Measurements from ENCODE around the gene ACY1.

ACY1 gene

GRCh38 chr3:52010431-52010830 lies 27.1 kb downstream of the ACY1 start:
- no peak for DNase-seq

DNA sequence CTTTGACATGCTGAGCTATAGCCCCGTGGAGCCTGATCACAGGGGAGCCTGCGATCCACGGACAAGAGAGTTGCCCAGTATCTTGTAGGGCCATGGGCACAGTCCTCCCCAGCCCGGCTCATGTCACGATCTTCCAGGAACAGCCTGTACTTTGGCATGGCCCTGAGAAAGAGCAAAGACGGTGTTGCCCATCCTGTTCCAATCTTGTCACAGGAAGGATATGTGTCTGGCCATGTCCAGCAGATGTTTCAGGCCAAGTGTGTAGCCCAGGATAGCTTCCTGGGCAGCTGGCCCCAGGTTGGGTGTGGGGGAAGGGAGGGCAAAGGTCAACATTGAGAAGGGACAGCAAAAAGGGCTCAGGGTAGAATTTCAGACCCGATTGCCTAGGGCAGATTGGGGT lies 29.4 kb downstream of the ACY1 start:
- DNase-seq = no peak

GRCh38 chr3:52013802-52014598 lies 30.7 kb downstream of the ACY1 start:
- DNase-seq = no peak

- no peak for DNase-seq
Observed at GRCh38 chr3:52014613-52015012, 31.3 kb downstream of the ACY1 start.

DNA sequence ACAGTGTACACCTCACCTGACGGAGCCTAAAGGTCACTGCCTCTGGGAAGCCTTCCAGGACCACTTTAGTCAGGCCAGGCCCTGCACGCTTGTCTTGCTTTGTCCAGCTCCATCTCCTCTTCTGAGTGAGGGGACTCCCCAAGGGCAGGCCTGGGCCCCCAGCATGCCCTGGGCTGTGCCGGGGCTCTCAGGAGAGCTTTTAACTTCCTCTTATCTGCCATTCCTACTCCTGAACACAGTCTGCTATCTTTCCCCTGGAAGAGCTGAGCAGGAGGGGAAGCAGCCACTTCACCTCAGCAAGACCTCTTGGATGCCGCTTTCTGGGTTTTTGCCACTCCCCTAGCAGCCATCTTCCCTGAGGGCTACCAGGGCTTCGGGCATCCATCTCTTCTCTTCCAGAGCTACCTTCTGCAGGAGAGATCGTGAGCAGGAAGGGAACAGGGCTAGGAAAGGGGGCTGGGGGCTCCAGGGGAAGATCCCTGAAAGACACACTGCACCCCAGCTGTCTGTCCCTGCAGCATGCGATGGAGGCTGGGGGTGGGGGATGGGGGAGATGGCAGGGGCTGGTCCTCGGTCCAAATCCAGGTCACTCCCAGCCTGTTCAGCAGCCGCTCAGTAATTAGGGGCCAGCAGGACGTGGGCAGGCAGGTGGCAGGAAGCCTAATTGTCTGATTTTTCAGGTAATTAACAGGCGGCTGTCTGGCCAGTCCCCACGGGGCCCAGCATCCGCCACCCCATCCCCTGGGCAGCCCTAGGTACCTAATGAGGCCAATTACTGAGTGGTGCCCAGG lies 32.3 kb downstream of the ACY1 start:
- DNase-seq = no peak

- no peak for DNase-seq
Observed at GRCh38 chr3:52017586-52017985, 34.3 kb downstream of the ACY1 start.

DNA sequence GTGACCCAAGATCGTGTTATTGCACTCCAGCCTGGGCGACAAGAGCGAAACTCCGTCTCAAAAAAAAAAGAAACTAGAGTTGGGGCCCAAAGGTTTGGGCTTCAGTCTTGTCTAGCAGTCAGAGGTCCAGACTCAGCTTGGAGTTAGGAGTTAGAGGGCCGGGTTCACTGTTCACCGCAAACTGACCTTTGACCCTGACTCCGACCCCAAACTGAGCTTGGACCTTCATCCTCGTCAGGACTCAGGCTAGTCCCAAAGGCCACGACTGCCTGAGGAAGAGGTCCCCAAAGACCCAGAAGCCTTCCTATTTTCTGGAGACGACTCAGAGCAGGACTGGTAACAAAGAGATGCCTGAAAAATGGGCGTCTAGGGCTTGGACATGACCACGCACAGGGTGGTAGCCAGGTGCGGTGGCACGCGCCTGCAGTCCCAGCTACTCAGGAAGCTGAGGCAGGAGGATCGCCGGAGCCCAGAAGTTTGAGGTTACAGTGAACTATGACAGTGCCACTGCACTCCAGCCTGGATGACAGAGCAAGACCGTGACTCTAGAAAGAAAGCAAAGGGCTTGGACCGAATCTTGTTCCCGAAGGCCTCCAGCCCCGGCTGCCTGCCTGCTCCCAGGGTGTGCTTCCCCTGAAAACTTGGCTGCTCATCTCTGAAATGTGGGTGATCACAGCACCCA lies 35.1 kb downstream of the ACY1 start:
- DNase-seq = no peak

DNA sequence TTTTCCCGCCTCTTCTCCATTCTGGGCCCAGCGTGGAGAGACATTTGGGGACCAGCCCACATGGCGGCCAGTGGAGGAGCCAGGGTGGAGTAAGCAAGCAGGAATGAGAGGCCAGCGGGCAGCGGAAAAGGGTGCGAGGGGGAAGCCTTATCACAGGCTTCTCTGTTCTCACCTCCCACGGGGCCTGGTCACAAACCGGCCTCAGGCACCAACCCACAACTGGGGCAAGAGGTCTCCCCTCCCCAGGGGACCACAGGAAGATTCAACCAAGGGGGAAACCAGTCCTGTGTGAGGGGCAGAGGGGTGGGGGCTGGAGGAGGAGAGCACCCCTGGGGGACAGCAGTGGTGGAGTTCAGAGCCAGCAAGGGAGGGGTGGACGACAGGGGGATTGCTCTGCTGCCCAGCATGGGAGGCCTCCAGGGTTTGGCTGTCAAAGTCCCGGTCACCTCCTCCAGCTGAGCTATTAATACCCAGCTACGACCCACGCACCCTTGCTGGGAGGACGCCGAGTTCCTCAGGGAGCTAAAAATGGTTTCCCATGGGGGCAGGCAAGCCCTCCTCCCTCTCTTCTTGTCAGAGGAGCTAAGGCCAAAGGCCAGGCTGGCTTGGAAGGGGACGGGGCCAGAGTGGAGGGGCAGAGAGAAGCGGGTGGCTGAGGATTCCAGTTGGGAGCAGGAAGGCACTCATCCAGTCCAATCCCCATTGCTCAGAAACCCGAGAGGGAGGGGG lies 36.2 kb downstream of the ACY1 start:
- no peak for DNase-seq

- no peak for DNase-seq
Observed at GRCh38 chr3:52020796-52021195, 37.5 kb downstream of the ACY1 start.

DNA sequence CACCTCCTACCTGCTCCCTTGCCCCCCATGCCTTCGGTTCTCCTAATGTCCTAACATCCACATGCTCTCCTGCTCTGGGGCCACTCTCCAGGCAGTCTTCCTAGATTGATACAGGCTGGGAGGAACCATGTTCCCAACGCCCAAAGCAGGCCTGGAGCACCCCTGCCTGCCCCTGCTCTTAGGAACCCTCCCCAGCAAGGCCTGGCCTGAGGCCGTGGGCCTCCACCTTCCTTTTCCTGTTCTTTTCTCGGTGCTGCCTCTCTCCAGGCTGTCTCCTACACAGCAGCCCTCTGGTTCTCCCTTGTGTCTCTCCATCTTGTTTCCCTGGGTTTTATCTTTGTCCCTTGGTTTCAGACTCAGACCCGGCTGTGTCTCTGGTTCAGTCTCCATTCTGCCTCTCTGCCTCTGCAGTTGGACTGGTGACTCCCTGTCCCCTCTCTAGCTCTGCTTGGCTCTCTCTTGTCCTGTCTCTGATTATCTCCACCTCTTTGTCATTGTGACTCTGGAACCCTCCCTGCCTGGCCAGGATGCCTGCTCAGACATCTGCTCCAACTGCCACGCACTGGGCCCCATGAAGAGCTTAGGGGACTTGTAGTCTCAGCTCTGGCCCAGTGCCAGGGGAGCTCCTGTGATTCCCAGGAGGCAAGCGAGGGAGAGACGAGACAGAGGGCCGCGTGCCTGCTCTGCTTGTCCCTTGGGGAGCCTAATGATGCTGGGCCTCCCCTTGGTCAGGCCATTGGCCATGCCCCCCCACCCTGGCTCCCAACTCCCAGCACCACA lies 38.3 kb downstream of the ACY1 start:
- no peak for DNase-seq

DNA sequence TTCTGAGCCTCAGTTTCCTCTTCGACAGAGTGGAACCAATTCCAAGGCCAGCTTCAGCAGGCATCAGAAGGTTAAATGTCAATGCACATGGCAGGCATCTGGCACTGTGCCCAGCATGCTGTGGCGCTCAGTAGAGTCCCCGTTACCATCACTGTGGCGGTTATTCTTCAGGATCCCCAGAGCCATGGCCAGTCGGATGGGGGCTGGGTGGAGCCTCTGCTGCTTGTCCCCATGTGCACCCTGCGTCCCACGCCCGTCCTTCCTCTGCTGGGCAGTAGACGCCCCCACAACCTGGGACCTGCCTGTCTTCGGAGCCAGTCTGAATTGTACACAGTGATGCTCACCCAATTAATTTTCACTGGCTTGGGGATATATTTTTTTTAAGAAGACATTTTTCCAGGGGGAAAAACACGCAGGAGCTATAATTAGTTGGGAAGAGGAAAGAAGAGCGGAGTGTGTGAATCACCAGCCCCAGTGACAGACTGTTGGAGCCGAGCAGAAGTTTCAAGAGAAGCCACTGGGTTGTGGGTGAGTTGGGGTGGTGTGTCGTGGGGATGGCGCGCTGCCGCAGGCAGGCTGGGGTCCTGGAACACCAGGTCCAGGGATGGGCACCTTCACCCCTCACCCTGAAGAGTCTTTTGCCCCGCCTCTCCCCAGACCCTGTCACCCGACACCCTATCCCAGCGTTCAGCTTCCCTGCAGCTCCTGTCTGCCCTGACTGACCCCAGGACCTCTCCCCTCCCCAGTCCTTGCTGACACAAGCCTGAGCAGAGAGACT lies 39.2 kb downstream of the ACY1 start:
- no peak for DNase-seq

DNA sequence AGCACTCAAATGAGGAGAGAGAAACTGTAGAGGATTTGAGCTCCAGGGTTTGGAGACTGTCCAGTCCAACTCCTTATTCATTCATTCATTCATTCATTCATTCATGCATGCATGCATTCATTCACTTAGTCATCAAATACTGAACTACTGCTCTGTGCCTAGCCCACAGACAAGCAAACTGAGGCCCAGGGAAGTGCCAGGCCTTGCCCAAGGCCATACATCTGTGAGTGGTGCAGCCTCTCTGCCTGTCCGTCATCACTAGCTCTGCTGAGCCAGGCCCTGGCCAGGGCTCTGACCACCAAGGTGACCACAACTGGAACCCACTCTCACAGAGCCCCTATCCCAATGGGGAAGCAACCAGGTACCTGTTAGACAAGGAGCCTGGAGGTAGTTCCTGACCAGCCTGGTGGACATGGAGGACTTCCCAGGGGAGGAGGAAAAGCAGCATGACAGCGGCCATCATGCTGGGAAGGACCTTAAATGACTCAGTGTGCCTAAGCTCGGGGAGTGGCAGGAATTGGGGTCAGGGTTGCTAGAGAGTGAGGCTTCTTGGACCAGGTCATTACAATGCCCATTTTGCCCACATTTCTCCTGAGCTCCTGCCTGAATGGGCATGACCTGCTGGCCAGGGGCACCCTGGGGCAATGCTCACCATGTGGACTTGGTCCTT lies 39.9 kb downstream of the ACY1 start:
- DNase-seq = no peak

GRCh38 chr3:52023860-52024764 lies 40.8 kb downstream of the ACY1 start:
- DNase-seq = no peak

DNA sequence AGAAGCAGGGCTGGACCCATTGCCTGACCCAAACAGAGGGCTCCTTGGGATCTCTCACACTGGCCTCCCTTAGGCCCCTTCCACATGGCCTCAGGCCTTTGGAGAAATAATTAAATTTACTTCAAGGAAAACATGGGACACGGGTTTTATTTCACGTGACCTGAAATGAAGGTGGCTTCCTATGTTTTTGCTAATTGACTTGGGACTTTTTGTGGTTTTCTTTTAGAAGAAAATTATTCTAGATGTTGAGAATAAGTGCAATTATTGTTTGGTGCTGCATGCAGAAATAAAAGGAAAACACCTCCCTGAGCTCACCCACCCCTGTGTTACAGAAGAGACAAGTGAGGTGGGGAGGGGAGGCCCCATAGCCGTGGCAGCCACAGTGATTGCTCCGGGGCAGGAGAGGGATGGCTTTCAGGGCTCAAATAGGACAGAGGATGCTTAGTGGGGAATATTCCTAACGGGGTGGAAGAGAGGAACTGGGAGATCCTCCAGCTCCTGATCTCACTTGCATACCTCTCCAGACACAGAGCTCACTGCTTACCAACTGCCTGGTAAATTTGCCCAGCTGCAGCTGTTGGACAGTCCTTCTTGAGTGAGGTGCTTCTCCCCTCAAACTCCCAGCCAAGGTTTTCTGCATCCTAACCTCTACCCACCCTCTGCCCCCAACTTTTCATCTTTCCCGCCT lies 41.6 kb downstream of the ACY1 start:
- no peak for DNase-seq

DNA sequence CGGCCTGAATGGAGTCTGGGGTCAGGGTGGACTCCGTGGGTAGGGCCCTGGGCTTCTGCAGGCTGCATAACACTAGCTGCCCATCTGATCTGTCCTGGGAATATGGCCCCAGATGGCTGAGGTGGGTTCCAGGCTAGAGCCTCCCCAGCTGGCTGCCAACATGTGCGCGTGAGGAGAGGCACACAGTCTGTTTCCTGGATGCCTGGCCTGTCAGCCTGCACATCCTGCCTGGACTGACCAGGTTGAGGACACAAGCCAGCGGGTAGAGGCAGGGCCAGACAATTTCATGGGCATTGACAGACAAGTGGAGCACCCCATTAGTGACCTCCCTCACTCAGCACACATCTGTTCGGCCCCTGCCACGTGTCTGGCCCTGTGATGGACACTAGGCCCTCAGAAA lies 42.1 kb downstream of the ACY1 start:
- no peak for DNase-seq

- DNase-seq = no peak
Observed at GRCh38 chr3:52026041-52026440, 42.7 kb downstream of the ACY1 start.

DNA sequence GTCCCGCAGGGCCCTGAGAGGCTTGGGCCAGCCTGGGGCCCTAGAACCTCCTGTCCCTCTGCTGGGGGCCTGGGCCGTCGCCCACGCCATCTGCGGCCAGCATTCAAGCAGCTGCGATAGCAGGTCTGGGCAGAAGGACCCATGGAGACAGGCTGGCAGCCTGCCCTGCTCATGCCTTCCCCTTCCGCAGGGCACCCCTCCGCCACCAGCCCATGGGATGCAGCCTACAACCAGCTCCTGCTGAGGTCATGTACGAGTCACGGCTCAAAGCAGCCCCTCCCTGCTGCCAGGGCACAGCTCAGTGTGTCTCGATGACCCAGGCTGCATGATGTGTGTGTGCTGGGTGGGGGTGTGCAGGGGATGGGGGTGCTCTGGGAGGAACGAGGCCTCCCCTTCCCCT lies 45.2 kb downstream of the ACY1 start:
- no peak for DNase-seq

DNA sequence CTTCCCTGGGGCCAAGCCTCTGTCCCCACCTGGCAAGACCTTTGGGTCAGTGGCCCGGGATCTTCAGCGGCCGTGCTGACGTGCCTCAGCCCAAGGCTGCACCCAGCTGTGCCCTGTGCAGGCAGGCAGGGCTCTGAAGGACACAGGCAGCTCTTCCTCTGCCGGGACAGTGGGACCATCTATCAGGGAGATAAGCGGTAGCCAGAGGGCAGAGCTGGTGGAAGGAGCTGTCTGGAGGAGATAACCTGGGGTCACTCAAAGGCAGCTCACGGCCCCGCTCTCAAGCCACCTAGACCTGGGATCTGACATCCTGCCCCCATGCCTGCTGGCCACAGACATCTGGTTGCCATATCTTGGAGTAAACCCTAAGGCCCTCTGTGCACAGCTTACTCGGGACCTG lies 45.7 kb downstream of the ACY1 start:
- DNase-seq = no peak

DNA sequence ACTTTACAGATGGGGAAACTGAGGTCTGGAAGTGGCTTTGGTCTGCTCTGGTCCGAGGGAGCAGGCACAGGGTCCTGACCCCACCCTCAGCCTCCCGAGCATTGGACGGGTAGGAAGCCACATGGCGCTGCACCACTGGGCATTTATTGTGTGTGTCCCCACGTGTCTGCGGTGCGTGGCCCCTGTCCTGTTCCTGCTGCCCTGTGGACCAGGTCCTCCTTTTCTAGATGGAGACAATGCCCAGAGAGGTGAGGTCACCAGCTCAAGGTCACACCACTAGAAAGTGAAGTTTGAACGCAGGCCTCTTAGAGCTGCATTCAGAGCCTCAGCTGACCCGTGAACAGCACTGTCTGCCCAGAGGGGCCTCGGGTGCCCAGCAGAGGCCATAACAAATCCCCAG lies 46.2 kb downstream of the ACY1 start:
- no peak for DNase-seq
